Femur (tissue), 1 donor: Measurements from ENCODE around the gene ESYT3.
"Not testable (repeated sequence)": the region's sequence is repeated elsewhere in the genome, so short reads cannot be mapped to it uniquely, and the experiment has no call there.

Experiments
- DNase-seq: peaks from one replicate; pipeline ENCODE4 v3.0.0-alpha.2; 2017

Gene ESYT3

DNA sequence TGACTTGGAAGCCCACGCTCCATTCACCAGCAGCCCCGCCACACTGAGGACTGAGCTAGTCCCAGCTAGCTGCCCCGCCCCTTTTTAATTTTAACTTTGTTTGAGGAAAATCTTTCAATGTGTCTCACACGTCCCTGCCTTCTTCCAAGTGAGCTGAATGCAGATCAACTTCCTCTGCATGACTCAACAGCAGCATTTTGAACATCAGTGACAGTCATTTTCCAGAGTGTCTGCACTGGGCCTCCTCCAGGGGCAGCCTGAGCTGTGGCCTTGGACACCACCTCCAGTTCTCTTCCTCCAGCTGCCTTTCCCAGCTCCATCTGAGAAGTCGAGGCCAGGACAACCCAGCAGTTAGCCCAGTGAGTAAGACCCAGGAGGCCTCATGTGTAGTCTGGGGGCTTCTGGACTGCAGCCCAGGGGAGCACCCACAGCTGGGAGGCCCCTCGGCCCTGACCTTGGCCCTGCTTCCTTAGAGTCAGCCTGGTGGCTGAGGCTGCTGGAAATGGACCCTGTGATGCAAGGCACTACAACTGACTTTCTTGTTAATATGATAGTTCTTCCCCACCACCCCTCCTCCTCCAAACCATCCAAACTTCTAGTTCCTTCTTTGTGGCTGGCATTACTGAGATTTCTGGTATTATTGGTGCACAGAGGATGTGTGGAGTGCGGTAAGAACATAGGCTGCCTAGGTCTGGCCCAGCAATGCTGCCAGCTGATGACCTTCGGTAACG lies 21.4 kb upstream of the ESYT3 start:
- peak; percentile 27 for DNase-seq

DNA sequence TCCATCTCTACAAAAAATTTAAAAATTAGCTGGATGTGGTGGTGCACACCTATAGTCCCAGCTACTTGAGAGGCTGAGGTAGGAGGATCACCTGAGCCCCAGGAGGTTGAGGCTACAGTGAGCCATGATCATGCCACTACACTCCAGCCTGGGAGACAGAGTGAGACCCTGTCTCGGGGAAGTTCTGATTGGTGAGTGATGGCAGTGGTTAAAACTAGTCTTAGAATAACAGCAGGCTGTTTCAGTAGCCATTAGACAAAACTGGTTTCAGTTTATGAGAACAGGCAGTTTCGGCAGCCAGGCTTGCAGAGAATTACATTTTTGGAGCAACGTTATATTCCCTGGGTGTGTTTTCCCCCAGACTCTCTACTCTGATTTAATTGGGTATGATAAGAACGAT lies 18.2 kb upstream of the ESYT3 start:
- not testable (repeated sequence) for DNase-seq

DNA sequence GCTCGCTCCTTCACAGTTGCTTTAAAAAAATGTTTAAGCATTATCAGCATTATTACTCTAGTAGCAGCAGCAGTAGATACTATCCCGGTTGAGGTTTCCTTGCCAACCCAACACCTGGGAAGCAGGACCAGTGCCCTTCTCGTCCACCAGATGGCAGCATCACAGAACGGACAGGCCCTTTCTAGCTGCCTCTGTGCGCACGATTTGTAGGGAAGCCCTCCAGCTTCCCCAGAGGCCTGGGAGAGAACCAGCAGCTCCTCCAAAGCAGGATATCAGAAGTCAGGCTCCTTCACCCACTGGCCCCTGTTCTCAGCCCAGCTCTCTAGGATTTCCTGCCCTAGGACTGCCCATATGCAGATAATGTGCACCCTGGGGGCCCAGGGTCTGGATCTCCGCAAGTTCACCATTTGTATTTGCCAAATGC lies 16.8 kb upstream of the ESYT3 start:
- DNase-seq = peak; percentile 86

GRCh38 chr3:138418601-138419206 lies 15.7 kb upstream of the ESYT3 start:
- DNase-seq = no peak

GRCh38 chr3:138423316-138423715 lies 11.1 kb upstream of the ESYT3 start:
- DNase-seq = no peak

DNA sequence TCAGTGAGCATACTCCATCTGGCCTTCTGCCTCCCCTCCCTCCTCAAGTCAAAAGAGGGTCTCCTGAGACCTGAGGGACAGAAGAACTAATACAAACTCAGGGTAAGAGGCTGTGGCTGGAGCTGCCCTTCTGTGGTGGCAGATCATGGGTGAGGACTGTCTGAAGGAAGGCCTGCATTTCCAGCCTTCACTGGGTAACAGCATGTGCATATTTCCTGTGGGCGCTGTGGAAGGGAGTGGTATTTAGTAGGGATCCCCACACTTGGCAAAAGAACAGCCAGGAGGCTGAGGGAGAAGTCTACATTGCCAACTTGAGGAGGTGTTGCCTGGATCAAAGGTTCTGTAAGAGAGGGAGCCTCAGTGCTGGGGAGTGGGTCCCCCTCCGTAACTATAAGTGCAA lies 10.1 kb upstream of the ESYT3 start:
- DNase-seq = no peak

GRCh38 chr3:138426211-138426610 lies 8.2 kb upstream of the ESYT3 start:
- no peak for DNase-seq

DNA sequence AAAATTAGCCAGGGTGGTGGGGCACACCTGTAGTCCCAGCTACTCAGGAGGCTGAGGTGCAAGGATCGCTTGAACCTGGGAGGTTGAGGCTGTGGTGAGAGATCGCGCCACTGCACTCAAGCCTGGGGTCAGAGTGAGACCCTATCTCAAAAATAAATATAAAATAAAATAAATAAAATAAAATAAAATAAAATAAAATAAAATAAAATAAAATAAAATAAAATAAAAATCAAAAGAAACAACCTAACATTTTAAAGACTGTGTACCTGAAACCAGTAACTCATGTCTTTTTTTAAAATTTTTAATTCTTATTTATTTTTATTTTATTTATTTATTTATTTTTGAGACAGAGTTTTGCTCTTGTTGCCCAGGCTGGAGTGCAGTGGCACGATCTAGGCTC lies 7.7 kb upstream of the ESYT3 start:
- not testable (repeated sequence) for DNase-seq

GRCh38 chr3:138429665-138430064 lies 4.8 kb upstream of the ESYT3 start:
- no peak for DNase-seq

DNA sequence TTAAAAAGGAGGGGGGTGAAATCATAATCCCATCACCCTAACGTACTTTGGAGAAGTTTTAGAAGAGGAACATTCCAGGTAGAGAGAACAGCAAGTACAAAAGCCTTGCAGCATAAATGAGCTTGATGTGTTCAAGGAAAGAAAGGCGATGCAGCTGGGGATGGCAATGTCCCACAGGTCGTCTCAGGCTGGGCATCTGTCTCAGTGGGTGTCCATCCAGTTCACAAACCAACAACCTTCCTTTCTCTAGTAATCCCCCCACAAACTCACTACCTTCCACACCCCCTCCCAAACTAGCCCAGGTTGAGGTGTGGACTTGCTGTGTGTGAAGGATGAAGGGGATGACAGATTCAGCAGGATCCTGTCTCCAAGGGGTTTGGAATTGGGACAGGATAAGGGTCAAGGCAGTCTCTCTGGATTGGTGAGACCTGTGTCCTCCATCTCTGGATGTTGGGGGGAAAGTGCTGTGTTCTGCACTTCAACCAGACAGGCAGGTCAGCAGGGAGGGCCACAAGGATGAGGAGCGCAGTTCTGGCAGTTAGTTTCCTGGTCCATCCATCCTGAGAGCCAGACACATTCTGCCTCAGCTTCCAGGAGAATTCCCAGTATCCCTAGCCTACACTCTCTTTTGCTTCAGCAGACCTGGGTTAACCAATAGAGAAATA lies 1.7 kb upstream of the ESYT3 start:
- no peak for DNase-seq

- DNase-seq = no peak
These were observed 532 bp upstream of the ESYT3 start for GRCh38 chr3:138433892-138434275.

GRCh38 chr3:138434875-138435772 lies 708 bp downstream of the ESYT3 start:
- peak; percentile 34 for DNase-seq

GRCh38 chr3:138435840-138436239 lies 1.4 kb downstream of the ESYT3 start:
- DNase-seq = no peak

DNA sequence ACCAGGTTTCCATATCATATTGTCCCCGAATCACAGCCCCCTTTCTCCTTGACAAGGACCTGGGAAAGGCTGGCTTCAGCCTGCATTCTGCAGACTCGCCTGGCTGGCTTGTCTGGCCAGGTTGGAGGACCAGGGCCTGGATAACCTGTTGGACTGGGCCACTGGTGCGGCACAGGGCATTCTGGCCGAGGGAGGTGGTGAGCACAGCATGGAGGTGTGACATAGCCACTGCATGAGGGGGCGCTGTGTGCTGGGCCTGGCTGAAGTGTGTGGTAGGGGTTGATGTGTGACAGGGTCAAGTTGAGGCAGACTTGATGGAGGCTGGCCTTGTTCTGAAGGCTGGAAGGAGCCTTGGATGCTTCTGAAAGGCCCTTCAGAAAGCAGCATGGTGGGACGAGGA lies 2.9 kb downstream of the ESYT3 start:
- DNase-seq = no peak

DNA sequence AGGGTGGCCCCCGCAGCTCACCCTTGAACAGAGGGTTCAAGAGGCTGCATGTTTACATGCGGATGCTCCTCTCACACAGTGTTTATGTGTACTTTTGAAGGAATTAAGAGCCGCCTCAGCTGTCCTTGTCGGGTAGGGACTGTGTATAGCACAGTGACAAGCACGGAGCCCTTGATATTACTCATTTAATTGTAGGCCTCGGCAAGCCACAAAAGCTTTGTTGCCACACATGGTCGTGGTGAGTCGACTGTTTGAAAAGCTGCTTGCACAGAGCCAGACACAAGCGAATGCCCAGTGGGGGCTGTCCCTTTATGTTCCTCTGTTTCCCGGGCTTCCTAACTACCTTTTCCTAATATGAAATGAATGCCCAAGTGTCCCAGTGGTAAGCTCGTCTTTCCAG lies 4.5 kb downstream of the ESYT3 start:
- no peak for DNase-seq

- no peak for DNase-seq
These were observed 5.2 kb downstream of the ESYT3 start for GRCh38 chr3:138439646-138440045.

GRCh38 chr3:138440121-138440521 lies 5.7 kb downstream of the ESYT3 start:
- DNase-seq = no peak

- DNase-seq = no peak
These were observed 6.2 kb downstream of the ESYT3 start for GRCh38 chr3:138440596-138440995.

GRCh38 chr3:138441256-138441655 lies 6.8 kb downstream of the ESYT3 start:
- DNase-seq = no peak

GRCh38 chr3:138441742-138442141 lies 7.3 kb downstream of the ESYT3 start:
- DNase-seq = no peak

GRCh38 chr3:138442433-138442832 lies 8.0 kb downstream of the ESYT3 start:
- no peak for DNase-seq

DNA sequence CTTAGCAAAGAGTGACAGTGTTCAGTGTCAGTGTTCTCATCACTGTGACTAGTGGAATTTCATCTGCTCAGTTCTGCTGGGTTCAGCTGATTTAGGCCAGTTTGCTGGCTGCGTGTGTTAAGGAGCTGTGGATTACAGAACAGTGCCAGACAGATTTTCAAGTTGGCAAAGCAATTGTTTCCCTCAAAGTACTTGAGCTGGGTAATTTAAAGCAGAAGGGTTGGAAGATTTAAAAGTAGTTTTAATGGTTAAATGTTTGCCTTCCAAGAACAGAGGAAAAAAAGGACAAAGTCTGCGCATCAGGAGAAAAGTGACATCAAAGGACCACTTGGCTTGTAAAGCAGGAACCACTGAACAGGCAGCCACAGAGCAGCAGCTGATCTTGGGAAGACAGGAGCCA lies 8.7 kb downstream of the ESYT3 start:
- DNase-seq = no peak
